OCI-LY1 (cell line): ENCODE results near the gene ACAP2.

Source experiments
- H2AFZ ChIP-seq: fragments of 200-600 bp; sonication (generic), shearing (Covaris generic); 2 replicates; pipeline ENCODE4 v1.6.0; 2014; ENCODE audit warnings: antibody characterized with exemption, mild to moderate bottlenecking, low read length
- H3F3A ChIP-seq: fragments of 200-600 bp; sonication (generic), shearing (Covaris generic); 2 replicates; pipeline ENCODE4 v1.6.0; 2014; ENCODE audit warnings: mild to moderate bottlenecking, antibody characterized with exemption, low read length, moderate library complexity; ENCODE audit not compliant: insufficient read depth
- H3K27ac ChIP-seq: fragments of 200-600 bp; sonication (generic); 2 replicates; pipeline ENCODE4 v1.5.1; 2014; ENCODE audit warnings: low read length, mixed run types, mild to moderate bottlenecking, low read depth; ENCODE audit not compliant: poor library complexity, severe bottlenecking
- H3K27me3 ChIP-seq: fragments of 200-600 bp; sonication (generic); 2 replicates; pipeline ENCODE4 v1.6.0; 2014; ENCODE audit warnings: antibody characterized with exemption, mild to moderate bottlenecking, low read length, moderate library complexity; ENCODE audit not compliant: insufficient read depth
- H3K36me3 ChIP-seq: fragments of 200-600 bp; sonication (generic); 2 replicates; pipeline ENCODE4 v1.6.1; 2014; ENCODE audit warnings: mild to moderate bottlenecking, antibody characterized with exemption, low read length, moderate library complexity, mixed read lengths; ENCODE audit not compliant: insufficient read depth
- H3K4me1 ChIP-seq: fragments of 200-600 bp; sonication (generic); 2 replicates; pipeline ENCODE4 v1.5.1; 2014; ENCODE audit warnings: mild to moderate bottlenecking, low read length, moderate library complexity; ENCODE audit not compliant: insufficient read depth, severe bottlenecking
- H3K4me2 ChIP-seq: fragments of 200-600 bp; sonication (generic), shearing (Covaris generic); 2 replicates; pipeline ENCODE4 v1.6.1; 2014; ENCODE audit warnings: low read length
- H3K4me3 ChIP-seq: fragments of 200-600 bp; sonication (generic); 2 replicates; pipeline ENCODE4 v1.5.1; 2014; ENCODE audit warnings: low read length, low read depth, mild to moderate bottlenecking, mixed read lengths; ENCODE audit not compliant: poor library complexity, severe bottlenecking
- H3K79me2 ChIP-seq: fragments of 200-600 bp; shearing (Covaris generic); 2 replicates; pipeline ENCODE4 v1.6.1; 2016; ENCODE audit warnings: mixed run types, low read length, mixed read lengths; ENCODE audit not compliant: insufficient read depth
- H3K9ac ChIP-seq: fragments of 200-600 bp; sonication (generic), shearing (Covaris generic); 2 replicates; pipeline ENCODE4 v1.6.1; 2014; ENCODE audit warnings: mild to moderate bottlenecking, low read length, mixed read lengths
- H3K9me2 ChIP-seq: fragments of 200-600 bp; sonication (generic), shearing (Covaris generic); 2 replicates; pipeline ENCODE4 v1.6.1; 2014; ENCODE audit warnings: low read depth, mild to moderate bottlenecking, low read length, mixed read lengths
- H3K9me3 ChIP-seq: fragments of 200-600 bp; shearing (Covaris generic); 2 replicates; pipeline ENCODE4 v1.6.1; 2014; ENCODE audit warnings: low read length, mixed read lengths
- H4K20me1 ChIP-seq: fragments of 200-600 bp; sonication (generic), shearing (Covaris generic); 2 replicates; pipeline ENCODE4 v1.6.0; 2016; ENCODE audit warnings: mild to moderate bottlenecking, low read length; ENCODE audit not compliant: insufficient read depth
- CTCF ChIP-seq: fragments of 200-600 bp; sonication (generic), shearing (Covaris generic); IDR thresholded peaks from 2 replicates; pipeline ENCODE4 v1.5.1; 2017; ENCODE audit warnings: mild to moderate bottlenecking, antibody characterized with exemption, low read length, moderate library complexity, mixed read lengths
- EZH2 ChIP-seq: fragments of 200-600 bp; sonication (generic), shearing (Covaris generic); IDR thresholded peaks from 2 replicates; pipeline ENCODE4 v1.8.0; 2017; ENCODE audit warnings: borderline replicate concordance, mixed run types, mild to moderate bottlenecking, antibody characterized with exemption, low read length, moderate library complexity, mixed read lengths

The ACAP2 gene

GRCh38 chr3:195249858-195250464, 192.9 kb downstream of the ACAP2 start:
- Histone ChIP-seq H3K79me2 (no peaks in the 10 kb centered on the region), H3K9me3 (peaks cover 2% of the 10 kb centered on the region; the same call in 1 of the 2 replicates)

GRCh38 chr3:195249057-195249770, 193.6 kb downstream of the ACAP2 start:
- Histone ChIP-seq H3K27ac (no peak overlapping the region), H2AFZ (no peak overlapping the region), H3K27me3 (peaks cover 6% of the 10 kb centered on the region; the same call in 1 of the 2 replicates), H3K79me2 (no peaks in the 10 kb centered on the region), H3K9me2 (no peaks in the 10 kb centered on the region), H3K4me3 (no peak overlapping the region), H3K4me2 (no peak overlapping the region), H3K9ac (no peak overlapping the region), H4K20me1 (no peaks in the 10 kb centered on the region), H3F3A (no peaks in the 10 kb centered on the region), H3K36me3 (no peaks in the 10 kb centered on the region; the same call in 1 of the 2 replicates), H3K4me1 (no peaks in the 10 kb centered on the region), H3K9me3 (peaks cover 2% of the 10 kb centered on the region; the same call in 1 of the 2 replicates)
- TF ChIP-seq CTCF: no peak
- TF ChIP-seq EZH2: no peak

More at GRCh38 chr3:195249858-195250464, 192.9 kb downstream of the ACAP2 start:
- TF ChIP-seq EZH2 (no peak), CTCF (no peak)
- Histone ChIP-seq H3K4me1 (no peaks in the 10 kb centered on the region), H4K20me1 (no peaks in the 10 kb centered on the region), H3K27me3 (peaks cover 6% of the 10 kb centered on the region; the same call in 1 of the 2 replicates), H3K9me2 (no peaks in the 10 kb centered on the region), H2AFZ (no peak overlapping the region), H3K4me2 (no peak overlapping the region), H3K27ac (no peak overlapping the region), H3K36me3 (no peaks in the 10 kb centered on the region; the same call in 1 of the 2 replicates), H3K9ac (no peak overlapping the region), H3K4me3 (no peak overlapping the region), H3F3A (no peaks in the 10 kb centered on the region)

GRCh38 chr3:195248281-195248680, 194.5 kb downstream of the ACAP2 start:
- Histone ChIP-seq H3F3A (no peaks in the 10 kb centered on the region), H3K27me3 (peaks cover 6% of the 10 kb centered on the region; the same call in 1 of the 2 replicates), H3K4me1 (no peaks in the 10 kb centered on the region), H3K4me2 (no peak overlapping the region), H4K20me1 (no peaks in the 10 kb centered on the region), H3K9me3 (peaks cover 2% of the 10 kb centered on the region; the same call in 1 of the 2 replicates), H3K79me2 (no peaks in the 10 kb centered on the region), H3K36me3 (no peaks in the 10 kb centered on the region; the same call in 1 of the 2 replicates), H3K9me2 (no peaks in the 10 kb centered on the region), H3K27ac (no peak overlapping the region), H3K9ac (no peak overlapping the region), H3K4me3 (no peak overlapping the region), H2AFZ (no peak overlapping the region)
- TF ChIP-seq CTCF (no peak), EZH2 (no peak)
